ENCODE results near the gene FREM1.

FREM1 gene

GRCh38 chr9:14811844-14812243, 98.4 kb downstream of the FREM1 start:
- no peak for DNase-seq

GRCh38 chr9:14806941-14807520, 103.2 kb downstream of the FREM1 start:
- DNase-seq, result no peak

- no peak for DNase-seq
Observed at GRCh38 chr9:14799030-14799429, 111.2 kb downstream of the FREM1 start.

- DNase-seq, result no peak
Observed at GRCh38 chr9:14797435-14797834, 112.8 kb downstream of the FREM1 start.

GRCh38 chr9:14793389-14793788, 116.8 kb downstream of the FREM1 start:
- no peak for DNase-seq

GRCh38 chr9:14790628-14791027, 119.6 kb downstream of the FREM1 start:
- no peak for DNase-seq

GRCh38 chr9:14788846-14789245, 121.4 kb downstream of the FREM1 start:
- DNase-seq, result no peak

GRCh38 chr9:14783358-14783757, 126.9 kb downstream of the FREM1 start:
- no peak for DNase-seq

- no peak for DNase-seq
Observed at GRCh38 chr9:14782286-14783051, 127.8 kb downstream of the FREM1 start.

GRCh38 chr9:14780693-14781092, 129.5 kb downstream of the FREM1 start:
- DNase-seq, result no peak

GRCh38 chr9:14780251-14780650, 130.0 kb downstream of the FREM1 start:
- DNase-seq, result no peak

GRCh38 chr9:14779566-14780022, 130.6 kb downstream of the FREM1 start:
- no peak for DNase-seq

- no peak for DNase-seq
Observed at GRCh38 chr9:14778565-14778964, 131.7 kb downstream of the FREM1 start.

GRCh38 chr9:14775917-14776316, 134.3 kb downstream of the FREM1 start:
- no peak for DNase-seq

- no peak for DNase-seq
Observed at GRCh38 chr9:14770592-14770991, 139.6 kb downstream of the FREM1 start.

GRCh38 chr9:14769230-14769571, 141.0 kb downstream of the FREM1 start:
- DNase-seq, result no peak

- no peak for DNase-seq
Observed at GRCh38 chr9:14768405-14769229, 141.6 kb downstream of the FREM1 start.

GRCh38 chr9:14766299-14766698, 143.9 kb downstream of the FREM1 start:
- DNase-seq, result no peak

- no peak for DNase-seq
Observed at GRCh38 chr9:14761584-14761983, 148.6 kb downstream of the FREM1 start.

- DNase-seq, result no peak
Observed at GRCh38 chr9:14760060-14760459, 150.2 kb downstream of the FREM1 start.

- no peak for DNase-seq
Observed at GRCh38 chr9:14756291-14756690, 153.9 kb downstream of the FREM1 start.

- no peak for DNase-seq
Observed at GRCh38 chr9:14752871-14753270, 157.4 kb downstream of the FREM1 start.

GRCh38 chr9:14752271-14752670, 158.0 kb downstream of the FREM1 start:
- DNase-seq, result no peak

- DNase-seq, result no peak
Observed at GRCh38 chr9:14750821-14751220, 159.4 kb downstream of the FREM1 start.
